ENCODE data around the gene TRHDE.

DNA sequence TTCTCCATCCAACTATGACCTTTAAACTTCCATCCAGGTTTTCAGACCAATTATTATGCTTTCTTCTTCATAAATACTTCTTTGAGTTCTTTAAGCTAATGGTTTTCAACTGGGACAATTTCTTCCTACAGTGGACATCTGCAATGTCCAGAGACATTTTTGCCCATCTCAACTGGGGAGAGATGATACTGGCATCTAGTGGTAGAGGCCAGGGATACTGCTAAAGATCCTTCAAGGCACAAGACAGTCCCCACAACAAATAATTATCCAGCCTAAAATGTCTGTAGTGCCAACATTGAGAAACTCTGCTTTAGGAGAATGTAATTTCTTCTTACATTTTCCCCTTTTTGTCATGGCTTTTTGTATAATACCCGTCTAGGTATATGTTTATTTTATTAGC, 10.6 kb downstream of the TRHDE start:
- TF ChIP-seq ZNF713 (CRISPR knock-in tag; IDR thresholded peaks at IDR 0.05): no peak
- no peak for TF ChIP-seq ZNF335 (CRISPR knock-in tag; IDR thresholded peaks at IDR 0.05)
- TF ChIP-seq UBTF (CRISPR knock-in tag; IDR thresholded peaks at IDR 0.05): no peak
- TF ChIP-seq LCORL (IDR thresholded peaks at IDR 0.05): no peak
- TF ChIP-seq LCORL (CRISPR knock-in tag; IDR thresholded peaks at IDR 0.05): no peak
- no peak for TF ChIP-seq ATF3 (CRISPR knock-in tag; IDR thresholded peaks at IDR 0.05)
- TF ChIP-seq ZNF790 (CRISPR knock-in tag; IDR thresholded peaks at IDR 0.05; ENCODE audit: borderline replicate concordance): no peak
- no peak for TF ChIP-seq MAFK (conservative IDR thresholded peaks at IDR 0.05 in 1 of 2, IDR thresholded peaks at IDR 0.05 in 1 of 2; ENCODE audit: low read length in 2 of 2)
- TF ChIP-seq, protein P1, sequence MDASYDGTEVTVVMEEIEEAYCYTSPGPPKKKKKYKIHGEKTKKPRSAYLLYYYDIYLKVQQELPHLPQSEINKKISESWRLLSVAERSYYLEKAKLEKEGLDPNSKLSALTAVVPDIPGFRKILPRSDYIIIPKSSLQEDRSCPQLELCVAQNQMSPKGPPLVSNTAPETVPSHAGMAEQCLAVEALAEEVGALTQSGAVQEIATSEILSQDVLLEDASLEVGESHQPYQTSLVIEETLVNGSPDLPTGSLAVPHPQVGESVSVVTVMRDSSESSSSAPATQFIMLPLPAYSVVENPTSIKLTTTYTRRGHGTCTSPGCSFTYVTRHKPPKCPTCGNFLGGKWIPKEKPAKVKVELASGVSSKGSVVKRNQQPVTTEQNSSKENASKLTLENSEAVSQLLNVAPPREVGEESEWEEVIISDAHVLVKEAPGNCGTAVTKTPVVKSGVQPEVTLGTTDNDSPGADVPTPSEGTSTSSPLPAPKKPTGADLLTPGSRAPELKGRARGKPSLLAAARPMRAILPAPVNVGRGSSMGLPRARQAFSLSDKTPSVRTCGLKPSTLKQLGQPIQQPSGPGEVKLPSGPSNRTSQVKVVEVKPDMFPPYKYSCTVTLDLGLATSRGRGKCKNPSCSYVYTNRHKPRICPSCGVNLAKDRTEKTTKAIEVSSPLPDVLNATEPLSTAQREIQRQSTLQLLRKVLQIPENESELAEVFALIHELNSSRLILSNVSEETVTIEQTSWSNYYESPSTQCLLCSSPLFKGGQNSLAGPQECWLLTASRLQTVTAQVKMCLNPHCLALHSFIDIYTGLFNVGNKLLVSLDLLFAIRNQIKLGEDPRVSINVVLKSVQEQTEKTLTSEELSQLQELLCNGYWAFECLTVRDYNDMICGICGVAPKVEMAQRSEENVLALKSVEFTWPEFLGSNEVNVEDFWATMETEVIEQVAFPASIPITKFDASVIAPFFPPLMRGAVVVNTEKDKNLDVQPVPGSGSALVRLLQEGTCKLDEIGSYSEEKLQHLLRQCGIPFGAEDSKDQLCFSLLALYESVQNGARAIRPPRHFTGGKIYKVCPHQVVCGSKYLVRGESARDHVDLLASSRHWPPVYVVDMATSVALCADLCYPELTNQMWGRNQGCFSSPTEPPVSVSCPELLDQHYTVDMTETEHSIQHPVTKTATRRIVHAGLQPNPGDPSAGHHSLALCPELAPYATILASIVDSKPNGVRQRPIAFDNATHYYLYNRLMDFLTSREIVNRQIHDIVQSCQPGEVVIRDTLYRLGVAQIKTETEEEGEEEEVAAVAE (CRISPR knock-in tag; IDR thresholded peaks at IDR 0.05; ENCODE audit: borderline replicate concordance): no peak
